Measurements from ENCODE around the gene LPIN2. TPM values are rescaled to one million over a fixed set of nuclear protein-coding genes. Genes with fewer than 3 reads are reported as not detected.

Gene LPIN2
- total and polyA plus RNA-seq, 2 of the 13 experiments (the other 11 are each of a cell fraction or from before 2014, with no cell fraction given) = 46.0 to 119 TPM

GRCh38 chr18:3041843-3042242, 28.9 kb upstream of the LPIN2 start (continued):
- TF ChIP-seq PHB2 (IDR thresholded peaks at IDR 0.05; ENCODE audit: partially characterized antibody) (no peak), HMGA1 (CRISPR knock-in tag; conservative IDR thresholded peaks at IDR 0.05) (no peak), ZSCAN25 (CRISPR knock-in tag; IDR thresholded peaks at IDR 0.05) (no peak), CBX1 (IDR thresholded peaks at IDR 0.05; ENCODE audit: low read depth) (no peak), ZNF460 (CRISPR knock-in tag; IDR thresholded peaks at IDR 0.05; ENCODE audit: borderline replicate concordance) (no peak)
- TF ChIP-seq, protein P1, sequence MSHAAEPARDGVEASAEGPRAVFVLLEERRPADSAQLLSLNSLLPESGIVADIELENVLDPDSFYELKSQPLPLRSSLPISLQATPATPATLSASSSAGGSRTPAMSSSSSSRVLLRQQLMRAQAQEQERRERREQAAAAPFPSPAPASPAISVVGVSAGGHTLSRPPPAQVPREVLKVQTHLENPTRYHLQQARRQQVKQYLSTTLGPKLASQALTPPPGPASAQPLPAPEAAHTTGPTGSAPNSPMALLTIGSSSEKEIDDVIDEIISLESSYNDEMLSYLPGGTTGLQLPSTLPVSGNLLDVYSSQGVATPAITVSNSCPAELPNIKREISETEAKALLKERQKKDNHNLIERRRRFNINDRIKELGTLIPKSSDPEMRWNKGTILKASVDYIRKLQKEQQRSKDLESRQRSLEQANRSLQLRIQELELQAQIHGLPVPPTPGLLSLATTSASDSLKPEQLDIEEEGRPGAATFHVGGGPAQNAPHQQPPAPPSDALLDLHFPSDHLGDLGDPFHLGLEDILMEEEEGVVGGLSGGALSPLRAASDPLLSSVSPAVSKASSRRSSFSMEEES (CRISPR knock-in tag; IDR thresholded peaks at IDR 0.05) = no peak

DNA sequence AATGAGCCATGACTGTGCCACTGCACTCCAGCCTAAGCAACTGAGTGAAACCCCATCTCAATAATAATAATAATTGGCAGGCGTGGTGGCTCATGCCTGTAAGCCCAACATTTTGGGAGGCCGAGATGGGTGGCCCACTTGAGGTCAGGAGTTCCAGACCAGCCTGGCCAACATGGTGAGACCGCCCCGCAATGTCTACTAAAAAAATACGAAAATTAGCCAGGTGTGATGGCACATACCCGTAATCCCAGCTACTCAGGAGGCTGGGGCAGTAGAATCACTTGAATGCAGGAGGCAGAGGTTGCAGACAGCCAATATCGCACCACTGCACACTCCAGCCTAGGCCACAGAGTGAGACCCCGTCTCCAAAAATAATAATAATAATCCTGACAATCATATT, 27.9 kb upstream of the LPIN2 start:
- ChIA-PET POLR2A (no interaction called here), CTCF (ENCODE audit: low intra/inter-chr PET ratio, low total read pairs) (no interaction called here)
- Histone ChIP-seq H3K27ac (ENCODE audit: extremely low read length, insufficient read depth, low read length) (no peak overlapping the region), H4K20me1 (ENCODE audit: insufficient read depth, low read length) (no peaks in the 10 kb centered on the region), H3K9me3 (ENCODE audit: low read length) (no peaks in the 10 kb centered on the region), H3K4me3 (replicated peaks in 1 of 3; ENCODE audit: insufficient read depth in 1 of 3, low read depth in 2 of 3, low read length in 3 of 3) (no peak overlapping the region), H3K27me3 (ENCODE audit: control insufficient read depth in 1 of 2, insufficient read depth in 2 of 2, low read length in 2 of 2) (no peaks in the 10 kb centered on the region; a peak in 1 of 5 replicates), H2AFZ (ENCODE audit: low read length) (no peak overlapping the region), H3K4me1 (ENCODE audit: insufficient read depth, low read length) (peaks cover 77% of the 10 kb centered on the region), H3K4me2 (ENCODE audit: low read depth, low read length) (no peak overlapping the region), H3K36me3 (replicated peaks in 1 of 2; ENCODE audit: control insufficient read depth in 1 of 2, insufficient read depth in 2 of 2, low read length in 2 of 2) (no peaks in the 10 kb centered on the region), H3K9ac (ENCODE audit: insufficient read depth, low read depth, low read length) (no peak overlapping the region), H3K79me2 (ENCODE audit: insufficient read depth, low read length) (no peaks in the 10 kb centered on the region)
- no TSS peak for BruUV-seq (replicated peaks)
- no peak for FAIRE-seq
- intact Hi-C loops (cut with micrococcal nuclease; ENCODE audit: unreplicated experiment) = no loop called here
- in situ Hi-C loops (cut with HindIII; ENCODE audit: extremely low pct_ligation_motif_present, low pct_unique_long_range_greater_than_20kb) = loop anchor here (25.0 kb wide), 1 partner anchor 571 kb away; no protein-coding TSS in a partner anchor
- ATAC-seq = no peak
- no peak for DNase-seq (ENCODE audit: low spot score)
- WGBS (ENCODE audit: low lambda C conversion rate) = 93% methylated on average over 8 of the region's 8 CpGs
- no peak for TF ChIP-seq ZNF878 (CRISPR knock-in tag; IDR thresholded peaks at IDR 0.05)
- no peak for TF ChIP-seq MED8 (CRISPR knock-in tag; IDR thresholded peaks at IDR 0.05; ENCODE audit: insufficient replicate concordance)
- no peak for TF ChIP-seq NCOA2 (CRISPR knock-in tag; IDR thresholded peaks at IDR 0.05)
- TF ChIP-seq, protein P2, sequence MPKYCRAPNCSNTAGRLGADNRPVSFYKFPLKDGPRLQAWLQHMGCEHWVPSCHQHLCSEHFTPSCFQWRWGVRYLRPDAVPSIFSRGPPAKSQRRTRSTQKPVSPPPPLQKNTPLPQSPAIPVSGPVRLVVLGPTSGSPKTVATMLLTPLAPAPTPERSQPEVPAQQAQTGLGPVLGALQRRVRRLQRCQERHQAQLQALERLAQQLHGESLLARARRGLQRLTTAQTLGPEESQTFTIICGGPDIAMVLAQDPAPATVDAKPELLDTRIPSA (CRISPR knock-in tag; IDR thresholded peaks at IDR 0.05; ENCODE audit: borderline replicate concordance) = no peak
- TF ChIP-seq TCF7L2 (IDR thresholded peaks at IDR 0.05; ENCODE audit: low read depth, low read length) = no peak
- TF ChIP-seq, protein P3, sequence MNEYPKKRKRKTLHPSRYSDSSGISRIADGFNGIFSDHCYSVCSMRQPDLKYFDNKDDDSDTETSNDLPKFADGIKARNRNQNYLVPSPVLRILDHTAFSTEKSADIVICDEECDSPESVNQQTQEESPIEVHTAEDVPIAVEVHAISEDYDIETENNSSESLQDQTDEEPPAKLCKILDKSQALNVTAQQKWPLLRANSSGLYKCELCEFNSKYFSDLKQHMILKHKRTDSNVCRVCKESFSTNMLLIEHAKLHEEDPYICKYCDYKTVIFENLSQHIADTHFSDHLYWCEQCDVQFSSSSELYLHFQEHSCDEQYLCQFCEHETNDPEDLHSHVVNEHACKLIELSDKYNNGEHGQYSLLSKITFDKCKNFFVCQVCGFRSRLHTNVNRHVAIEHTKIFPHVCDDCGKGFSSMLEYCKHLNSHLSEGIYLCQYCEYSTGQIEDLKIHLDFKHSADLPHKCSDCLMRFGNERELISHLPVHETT (CRISPR knock-in tag; conservative IDR thresholded peaks at IDR 0.05) = no peak
- TF ChIP-seq MZF1 (CRISPR knock-in tag; IDR thresholded peaks at IDR 0.05; ENCODE audit: borderline replicate concordance) = no peak
- TF ChIP-seq, protein P4, sequence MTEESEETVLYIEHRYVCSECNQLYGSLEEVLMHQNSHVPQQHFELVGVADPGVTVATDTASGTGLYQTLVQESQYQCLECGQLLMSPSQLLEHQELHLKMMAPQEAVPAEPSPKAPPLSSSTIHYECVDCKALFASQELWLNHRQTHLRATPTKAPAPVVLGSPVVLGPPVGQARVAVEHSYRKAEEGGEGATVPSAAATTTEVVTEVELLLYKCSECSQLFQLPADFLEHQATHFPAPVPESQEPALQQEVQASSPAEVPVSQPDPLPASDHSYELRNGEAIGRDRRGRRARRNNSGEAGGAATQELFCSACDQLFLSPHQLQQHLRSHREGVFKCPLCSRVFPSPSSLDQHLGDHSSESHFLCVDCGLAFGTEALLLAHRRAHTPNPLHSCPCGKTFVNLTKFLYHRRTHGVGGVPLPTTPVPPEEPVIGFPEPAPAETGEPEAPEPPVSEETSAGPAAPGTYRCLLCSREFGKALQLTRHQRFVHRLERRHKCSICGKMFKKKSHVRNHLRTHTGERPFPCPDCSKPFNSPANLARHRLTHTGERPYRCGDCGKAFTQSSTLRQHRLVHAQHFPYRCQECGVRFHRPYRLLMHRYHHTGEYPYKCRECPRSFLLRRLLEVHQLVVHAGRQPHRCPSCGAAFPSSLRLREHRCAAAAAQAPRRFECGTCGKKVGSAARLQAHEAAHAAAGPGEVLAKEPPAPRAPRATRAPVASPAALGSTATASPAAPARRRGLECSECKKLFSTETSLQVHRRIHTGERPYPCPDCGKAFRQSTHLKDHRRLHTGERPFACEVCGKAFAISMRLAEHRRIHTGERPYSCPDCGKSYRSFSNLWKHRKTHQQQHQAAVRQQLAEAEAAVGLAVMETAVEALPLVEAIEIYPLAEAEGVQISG (CRISPR knock-in tag; IDR thresholded peaks at IDR 0.05) = no peak
- TF ChIP-seq HES4 (CRISPR knock-in tag; IDR thresholded peaks at IDR 0.05; ENCODE audit: borderline replicate concordance) = no peak

Data from HepG2 (cell line).